Tibial nerve (tissue), 4 donors: ENCODE data around the gene RDX. TPM values are rescaled to one million over a fixed set of nuclear protein-coding genes. Genes with fewer than 3 reads are reported as not detected.
"Not testable (repeated sequence)": the region's sequence is repeated elsewhere in the genome, so short reads cannot be mapped to it uniquely, and the experiment has no call there.

Source experiments
- DNase-seq, 2 donors: peaks; one replicate each; pipeline ENCODE4 v3.0.0-alpha.2; 2019; ENCODE audit warnings: low spot score in 2 of 2
- H3K27ac ChIP-seq, 4 donors: fragments of 200-600 bp; sonication (generic) in 3 of 4; one replicate each; pipeline ENCODE4 v1.5.1; 2017 to 2019; ENCODE audit warnings: mild to moderate bottlenecking in 1 of 4
- H3K27me3 ChIP-seq, 2 donors: fragments of 200-600 bp; sonication (generic) in 1 of 2; one replicate each; pipeline versions ENCODE4 v1.5.1 to v1.6.0; 2017 to 2019
- H3K36me3 ChIP-seq, 3 donors: fragments of 200-600 bp; sonication (generic); one replicate each; pipeline ENCODE4 v1.5.1; 2018 to 2019
- H3K4me1 ChIP-seq, 4 donors: fragments of 200-600 bp; sonication (generic) in 3 of 4; one replicate each; pipeline ENCODE4 v1.5.1; 2017 to 2019
- H3K4me3 ChIP-seq, 4 donors: fragments of 200-600 bp; sonication (generic) in 3 of 4; one replicate each; pipeline ENCODE4 v1.5.1; 2017 to 2019; ENCODE audit warnings: mild to moderate bottlenecking in 1 of 4, moderate library complexity in 1 of 4
- H3K9me3 ChIP-seq, 4 donors: fragments of 200-600 bp; sonication (generic) in 3 of 4; one replicate each; pipeline ENCODE4 v1.5.1; 2017 to 2019
- EP300 ChIP-seq, 2 donors: sonication (generic); formaldehyde crosslinking; IDR thresholded peaks; one replicate each; pipeline ENCODE4 v1.6.1; 2017; ENCODE audit warnings: antibody characterized with exemption in 2 of 2, mild to moderate bottlenecking in 1 of 2
- POLR2A ChIP-seq, 2 donors: fragments of 450-650 bp; IDR thresholded peaks; one replicate each; pipeline ENCODE4 v1.6.1; 2017; ENCODE audit warnings: antibody characterized with exemption in 2 of 2, mild to moderate bottlenecking in 2 of 2, moderate library complexity in 2 of 2
- WGBS, 2 donors: methylation state at CpG; one replicate each; pipeline ENCODE4 v1.1.5; 2018; 5-methylcytosine and 5-hydroxymethylcytosine counted together
- total RNA-seq, 4 donors: library from RNA; depleted of rRNA; stranded (reverse); fragments of >200 nt; gene quantifications; one replicate each; pipeline ENCODE4 v1.1.0, GENCODE V29; 2016
- TF ChIP-seq, protein P1 (sequence below), 5 experiments: fragments of 200-600 bp in 3 of 5; fragments of 450-650 bp in 2 of 5; sonication (generic) in 3 of 5; IDR thresholded peaks; one replicate each; pipeline ENCODE4 v1.5.1; 2016 to 2019; ENCODE audit warnings: antibody characterized with exemption in 5 of 5, mild to moderate bottlenecking in 3 of 5, moderate library complexity in 2 of 5

Gene RDX
- total RNA-seq, 4 donors from 2014 or later = 59.8 to 120 (median 88.8) TPM

DNA sequence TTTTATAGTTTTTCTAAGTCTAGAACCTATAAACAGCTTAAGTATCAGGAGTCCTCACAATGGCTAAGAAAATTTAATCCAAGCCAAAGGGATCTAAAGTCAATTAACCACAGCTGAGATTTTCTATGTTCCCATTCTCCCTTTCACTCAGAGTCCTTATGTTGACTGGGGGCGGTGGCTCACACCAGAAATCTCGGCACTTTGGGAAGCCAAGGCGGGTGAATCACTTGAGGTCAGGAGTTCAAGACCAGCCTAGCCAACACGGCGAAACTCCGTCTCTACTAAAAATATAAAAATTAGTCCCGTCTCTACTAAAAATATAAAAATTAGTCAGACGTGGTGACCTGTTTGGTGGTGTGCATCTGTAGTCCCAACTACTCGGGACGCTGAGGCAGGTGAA is 6.9 kb downstream of the RDX start:
- Histone ChIP-seq H3K27ac (peak overlapping the region in 1 of 4 donors; percentile 4), H3K27me3 (no peaks in the 10 kb centered on the region), H3K4me3 (no peak overlapping the region), H3K36me3 (no peaks in the 10 kb centered on the region), H3K4me1 (peaks cover 0 to 71% (median 18%) of the 10 kb centered on the region in 4 donors), H3K9me3 (no peaks in the 10 kb centered on the region)
- WGBS, 2 donors = 67 to 77% methylated on average over 10 of the region's 10 CpGs
- TF ChIP-seq POLR2A (IDR thresholded peaks at IDR 0.05) (no peak), EP300 (IDR thresholded peaks at IDR 0.05) (no peak)
- TF ChIP-seq, protein P1, sequence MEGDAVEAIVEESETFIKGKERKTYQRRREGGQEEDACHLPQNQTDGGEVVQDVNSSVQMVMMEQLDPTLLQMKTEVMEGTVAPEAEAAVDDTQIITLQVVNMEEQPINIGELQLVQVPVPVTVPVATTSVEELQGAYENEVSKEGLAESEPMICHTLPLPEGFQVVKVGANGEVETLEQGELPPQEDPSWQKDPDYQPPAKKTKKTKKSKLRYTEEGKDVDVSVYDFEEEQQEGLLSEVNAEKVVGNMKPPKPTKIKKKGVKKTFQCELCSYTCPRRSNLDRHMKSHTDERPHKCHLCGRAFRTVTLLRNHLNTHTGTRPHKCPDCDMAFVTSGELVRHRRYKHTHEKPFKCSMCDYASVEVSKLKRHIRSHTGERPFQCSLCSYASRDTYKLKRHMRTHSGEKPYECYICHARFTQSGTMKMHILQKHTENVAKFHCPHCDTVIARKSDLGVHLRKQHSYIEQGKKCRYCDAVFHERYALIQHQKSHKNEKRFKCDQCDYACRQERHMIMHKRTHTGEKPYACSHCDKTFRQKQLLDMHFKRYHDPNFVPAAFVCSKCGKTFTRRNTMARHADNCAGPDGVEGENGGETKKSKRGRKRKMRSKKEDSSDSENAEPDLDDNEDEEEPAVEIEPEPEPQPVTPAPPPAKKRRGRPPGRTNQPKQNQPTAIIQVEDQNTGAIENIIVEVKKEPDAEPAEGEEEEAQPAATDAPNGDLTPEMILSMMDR (IDR thresholded peaks at IDR 0.05) = no peak
- no peak for DNase-seq

GRCh38 chr11:110287537-110287936 is 8.9 kb downstream of the RDX start:
- Histone ChIP-seq H3K4me3 (no peak overlapping the region), H3K9me3 (no peaks in the 10 kb centered on the region), H3K27me3 (no peaks in the 10 kb centered on the region), H3K27ac (no peak overlapping the region), H3K36me3 (no peaks in the 10 kb centered on the region), H3K4me1 (peaks cover 0 to 63% (median 3%) of the 10 kb centered on the region in 4 donors)
- no peak for DNase-seq
- TF ChIP-seq EP300 (IDR thresholded peaks at IDR 0.05) = no peak
- TF ChIP-seq, protein P1 (IDR thresholded peaks at IDR 0.05) = no peak
- no peak for TF ChIP-seq POLR2A (IDR thresholded peaks at IDR 0.05)
- 78 to 79% methylated on average over 1 of the region's 1 CpG for WGBS, 2 donors

- Histone ChIP-seq H3K27ac (no peak overlapping the region), H3K36me3 (no peaks in the 10 kb centered on the region), H3K27me3 (no peaks in the 10 kb centered on the region), H3K4me1 (peaks cover 0 to 63% (median 3%) of the 10 kb centered on the region in 4 donors), H3K9me3 (no peaks in the 10 kb centered on the region), H3K4me3 (no peak overlapping the region)
- no peak for DNase-seq
- no peak for TF ChIP-seq POLR2A (IDR thresholded peaks at IDR 0.05)
- no peak for TF ChIP-seq EP300 (IDR thresholded peaks at IDR 0.05)
- TF ChIP-seq, protein P1 (IDR thresholded peaks at IDR 0.05) = no peak
- WGBS, 2 donors = 34 to 41% methylated on average over 4 of the region's 4 CpGs
Measured at GRCh38 chr11:110286298-110287040, 9.9 kb downstream of the RDX start.

DNA sequence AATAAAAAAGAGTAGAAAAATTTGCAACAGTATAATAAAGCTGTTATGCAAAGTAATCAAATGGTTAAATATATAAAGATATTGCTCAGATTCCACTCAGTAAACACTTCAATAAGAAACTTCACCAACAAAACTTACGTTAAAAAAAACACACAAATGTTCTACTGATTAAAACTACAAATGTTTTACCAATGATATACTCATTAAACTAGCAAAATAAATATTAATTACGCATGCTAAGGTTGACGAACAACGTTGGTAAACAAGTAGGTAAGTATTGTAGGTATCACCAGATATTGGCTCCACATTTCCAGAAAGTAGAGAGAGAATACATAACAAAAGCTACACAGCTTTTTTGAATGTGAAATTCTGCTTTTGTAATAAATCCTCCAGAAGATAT is 12.6 kb downstream of the RDX start:
- Histone ChIP-seq H3K36me3 (peaks cover 0 to 11% (median 0%) of the 10 kb centered on the region in 3 donors), H3K27ac (no peak overlapping the region), H3K4me1 (peaks cover 0 to 65% (median 3%) of the 10 kb centered on the region in 4 donors), H3K4me3 (no peak overlapping the region), H3K9me3 (no peaks in the 10 kb centered on the region), H3K27me3 (no peaks in the 10 kb centered on the region)
- 69 to 82% methylated on average over 4 of the region's 4 CpGs for WGBS, 2 donors
- no peak for DNase-seq
- no peak for TF ChIP-seq EP300 (IDR thresholded peaks at IDR 0.05)
- TF ChIP-seq, protein P1 (IDR thresholded peaks at IDR 0.05) = no peak
- no peak for TF ChIP-seq POLR2A (IDR thresholded peaks at IDR 0.05)

- peaks cover 0 to 35% (median 0%) of the 10 kb centered on the region in 4 donors for H3K4me1 ChIP-seq
- not testable (repeated sequence) for H3K4me3 ChIP-seq, H3K27ac ChIP-seq, DNase-seq, H3K9me3 ChIP-seq, H3K27me3 ChIP-seq
- H3K36me3 ChIP-seq = peaks cover 0 to 28% (median 0%) of the 10 kb centered on the region in 3 donors
- 95 to 96% methylated on average over 4 of the region's 4 CpGs for WGBS, 2 donors
Measured at GRCh38 chr11:110280595-110280994, 15.8 kb downstream of the RDX start.
